SK-N-SH (cell line): ENCODE measurements around the gene MAP2K5. TPM values are rescaled to one million over a fixed set of nuclear protein-coding genes. Genes with fewer than 3 reads are reported as not detected.

Experiments
- CTCF ChIA-PET: fragments of 300-600, 350-600 bp; formaldehyde crosslinking; extraction: SDS; loops from one replicate; lab custom pipeline; 2021; lab: Yijun Ruan, JAX
- POLR2A ChIA-PET: fragments of 350-600 bp; sonication (Branson Sonifier 250); formaldehyde crosslinking; extraction: SDS; loops from one replicate; lab custom pipeline; 2020; ENCODE audit warnings: antibody characterized with exemption, inconsistent platforms; lab: Yijun Ruan, JAX
- DNase-seq: peaks from one replicate; pipeline ENCODE4 v3.0.0; 2012
- H2AFZ ChIP-seq: fragments of 200-600 bp; sonication (generic); 2 replicates; pipeline ENCODE4 v1.8.1; 2016; ENCODE audit warnings: antibody characterized with exemption, mild to moderate bottlenecking, low read depth
- H3F3A ChIP-seq: fragments of 200-600 bp; sonication (generic); replicated peaks from 2 replicates; pipeline ENCODE3; 2016; ENCODE audit warnings: antibody characterized with exemption, mild to moderate bottlenecking; ENCODE audit not compliant: insufficient read depth
- H3K27ac ChIP-seq, 2 experiments: fragments of 200-500 bp in 1 of 2; fragments of 200-600 bp in 1 of 2; sonication (Bioruptor generic) in 1 of 2; sonication (generic), shearing (Covaris generic) in 1 of 2; 2 replicates each; pipeline versions ENCODE4 v1.5.1 to v1.6.1; 2014 to 2016; ENCODE audit warnings: low read depth in 2 of 2, inconsistent platforms in 1 of 2, low read length in 1 of 2, mild to moderate bottlenecking in 1 of 2, mixed read lengths in 1 of 2
- H3K27me3 ChIP-seq: fragments of 200-600 bp; sonication (generic), shearing (Covaris generic); 2 replicates; pipeline ENCODE4 v1.6.1; 2016; ENCODE audit warnings: mixed run types; ENCODE audit not compliant: insufficient read depth
- H3K36me3 ChIP-seq, 2 experiments: fragments of 200-500 bp in 1 of 2; fragments of 200-600 bp in 1 of 2; sonication (Bioruptor generic) in 1 of 2; sonication (generic) in 1 of 2; replicated peaks in 1 of 2; 2 replicates each; pipeline versions ENCODE3 to v1.5.1; 2014 to 2016; ENCODE audit warnings: low read length in 1 of 2, mild to moderate bottlenecking in 1 of 2; ENCODE audit not compliant: insufficient read depth in 2 of 2, control insufficient read depth in 1 of 2
- H3K4me1 ChIP-seq, 2 experiments: fragments of 200-500 bp in 1 of 2; fragments of 200-600 bp in 1 of 2; sonication (Bioruptor generic) in 1 of 2; sonication (generic), shearing (Covaris generic) in 1 of 2; 2 replicates each; pipeline versions ENCODE4 v1.5.1 to v1.6.1; 2014 to 2016; ENCODE audit warnings: low read depth in 1 of 2, low read length in 1 of 2, mixed run types in 1 of 2; ENCODE audit not compliant: insufficient read depth in 2 of 2, control insufficient read depth in 1 of 2
- H3K4me2 ChIP-seq: fragments of 200-600 bp; sonication (generic), shearing (Covaris generic); 2 replicates; pipeline ENCODE4 v1.6.1; 2017; ENCODE audit warnings: mixed run types
- H3K4me3 ChIP-seq, 2 experiments: fragments of 200-500 bp in 1 of 2; fragments of 200-600 bp in 1 of 2; sonication (Bioruptor generic) in 1 of 2; sonication (generic), shearing (Covaris generic) in 1 of 2; 2 replicates each; pipeline versions ENCODE4 v1.5.1 to v1.8.1; 2014 to 2016; ENCODE audit warnings: low read depth in 2 of 2, inconsistent platforms in 1 of 2, low read length in 1 of 2, mild to moderate bottlenecking in 1 of 2, mixed read lengths in 1 of 2, moderate library complexity in 1 of 2
- H3K79me2 ChIP-seq: fragments of 200-600 bp; sonication (generic); 2 replicates; pipeline ENCODE4 v1.8.1; 2017; ENCODE audit warnings: mild to moderate bottlenecking; ENCODE audit not compliant: insufficient read depth
- H3K9ac ChIP-seq: fragments of 200-600 bp; sonication (generic); 2 replicates; pipeline ENCODE4 v1.6.1; 2017; ENCODE audit warnings: mixed run types
- H3K9me2 ChIP-seq: fragments of 200-600 bp; sonication (generic); 2 replicates; pipeline ENCODE4 v1.6.1; 2017; ENCODE audit warnings: mixed run types
- H3K9me3 ChIP-seq: fragments of 200-600 bp; sonication (generic); 2 replicates; pipeline ENCODE4 v1.6.1; 2017; ENCODE audit warnings: mixed run types, mild to moderate bottlenecking, moderate library complexity
- H4K20me1 ChIP-seq: fragments of 200-600 bp; sonication (generic); 2 replicates; pipeline ENCODE4 v1.6.1; 2017; ENCODE audit warnings: mild to moderate bottlenecking, mixed run types; ENCODE audit not compliant: insufficient read depth
- ELF1 ChIP-seq: IDR thresholded peaks from 2 replicates; pipeline ENCODE4 v1.4.0; 2012
- FOSL2 ChIP-seq: IDR thresholded peaks from 2 replicates; pipeline ENCODE4 v1.4.0; 2012; ENCODE audit warnings: low read depth, mild to moderate bottlenecking, moderate library complexity, borderline replicate concordance
- FOXJ3 ChIP-seq: sonication (generic); formaldehyde crosslinking; IDR thresholded peaks from 2 replicates; pipeline ENCODE4 v1.5.1; 2020; ENCODE audit warnings: mild to moderate bottlenecking, missing genetic modification reagents
- GABPA ChIP-seq: IDR thresholded peaks from 2 replicates; pipeline ENCODE4 v1.4.0; 2012; ENCODE audit warnings: low read depth, mild to moderate bottlenecking
- JUND ChIP-seq: IDR thresholded peaks from 2 replicates; pipeline ENCODE4 v1.4.0; 2012
- RXRA ChIP-seq: IDR thresholded peaks from 2 replicates; pipeline ENCODE4 v1.4.0; 2012; ENCODE audit warnings: low read depth, mild to moderate bottlenecking, borderline replicate concordance
- TEAD4 ChIP-seq: IDR thresholded peaks from 2 replicates; pipeline ENCODE4 v1.4.0; 2012; ENCODE audit warnings: mild to moderate bottlenecking, borderline replicate concordance; ENCODE audit not compliant: insufficient read depth
- whole genome bisulfite sequencing: methylation state at CpG from one replicate; pipeline ENCODE4 v1.1.6; 2017; ENCODE audit warnings: low lambda C conversion rate; 5-methylcytosine and 5-hydroxymethylcytosine counted together
- polyA plus RNA-seq, 3 experiments: library from polyadenylated mRNA; depleted of rRNA; stranded (reverse); fragments of >200 nt; gene quantifications; 2 replicates each; pipeline ENCODE4 v1.2.3, GENCODE V29; 2012
- TF ChIP-seq, protein P1 (sequence below): IDR thresholded peaks from 2 replicates; pipeline ENCODE4 v1.4.0; 2012; ENCODE audit warnings: low read depth, borderline replicate concordance
- TF ChIP-seq, protein P2 (sequence below): IDR thresholded peaks from 2 replicates; pipeline ENCODE4 v1.4.0; 2012; ENCODE audit warnings: low read depth, borderline replicate concordance
- TF ChIP-seq, protein P3 (sequence below): IDR thresholded peaks from 2 replicates; pipeline ENCODE4 v1.6.1; 2012; ENCODE audit warnings: mild to moderate bottlenecking, low read depth, low read length, moderate library complexity

Gene MAP2K5
- polyA plus RNA-seq, 1 of the 3 experiments (the other 2 are of a cell fraction), result 6.2 TPM

DNA sequence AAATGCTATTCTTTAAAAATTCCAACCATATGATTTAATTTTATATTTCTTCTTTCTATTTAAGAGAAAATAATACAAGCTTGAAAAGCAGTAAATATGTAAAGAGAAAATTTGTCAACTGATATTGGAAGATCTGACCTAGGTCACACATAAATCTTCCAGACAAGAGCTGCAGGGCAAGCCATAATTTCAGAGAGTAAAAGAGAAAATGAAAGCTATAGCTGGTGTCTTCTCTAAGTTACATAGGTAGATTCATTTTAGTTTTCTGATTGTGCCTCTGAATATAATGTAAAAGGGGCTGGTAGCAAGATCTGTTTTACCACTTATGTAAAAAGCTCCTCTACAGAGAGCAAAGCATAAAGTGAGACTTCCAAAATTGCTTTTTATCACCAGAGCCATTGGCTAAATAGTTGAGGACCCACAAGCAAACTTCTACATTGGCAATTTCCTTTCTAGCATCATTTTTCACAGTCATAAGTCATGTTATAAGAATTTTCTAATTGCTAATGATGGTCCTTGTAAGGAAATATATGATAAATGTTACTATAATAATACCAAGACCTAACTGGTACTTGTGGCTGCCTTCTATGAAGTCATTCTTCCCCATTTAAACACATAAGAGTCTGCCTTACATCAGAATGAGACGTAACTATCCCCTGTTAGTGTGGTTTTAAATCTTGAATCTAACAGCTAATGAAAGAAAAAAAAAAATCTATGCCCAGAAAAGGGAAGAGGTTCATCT lies 202.0 kb downstream of the MAP2K5 start (continued):
- TF ChIP-seq, protein P1, sequence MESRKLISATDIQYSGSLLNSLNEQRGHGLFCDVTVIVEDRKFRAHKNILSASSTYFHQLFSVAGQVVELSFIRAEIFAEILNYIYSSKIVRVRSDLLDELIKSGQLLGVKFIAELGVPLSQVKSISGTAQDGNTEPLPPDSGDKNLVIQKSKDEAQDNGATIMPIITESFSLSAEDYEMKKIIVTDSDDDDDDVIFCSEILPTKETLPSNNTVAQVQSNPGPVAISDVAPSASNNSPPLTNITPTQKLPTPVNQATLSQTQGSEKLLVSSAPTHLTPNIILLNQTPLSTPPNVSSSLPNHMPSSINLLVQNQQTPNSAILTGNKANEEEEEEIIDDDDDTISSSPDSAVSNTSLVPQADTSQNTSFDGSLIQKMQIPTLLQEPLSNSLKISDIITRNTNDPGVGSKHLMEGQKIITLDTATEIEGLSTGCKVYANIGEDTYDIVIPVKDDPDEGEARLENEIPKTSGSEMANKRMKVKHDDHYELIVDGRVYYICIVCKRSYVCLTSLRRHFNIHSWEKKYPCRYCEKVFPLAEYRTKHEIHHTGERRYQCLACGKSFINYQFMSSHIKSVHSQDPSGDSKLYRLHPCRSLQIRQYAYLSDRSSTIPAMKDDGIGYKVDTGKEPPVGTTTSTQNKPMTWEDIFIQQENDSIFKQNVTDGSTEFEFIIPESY, result no peak
- TF ChIP-seq TEAD4, result no peak
- TF ChIP-seq GABPA, result no peak
- no peak for TF ChIP-seq ELF1
- TF ChIP-seq, all 33 proteins: peak for 0

DNA sequence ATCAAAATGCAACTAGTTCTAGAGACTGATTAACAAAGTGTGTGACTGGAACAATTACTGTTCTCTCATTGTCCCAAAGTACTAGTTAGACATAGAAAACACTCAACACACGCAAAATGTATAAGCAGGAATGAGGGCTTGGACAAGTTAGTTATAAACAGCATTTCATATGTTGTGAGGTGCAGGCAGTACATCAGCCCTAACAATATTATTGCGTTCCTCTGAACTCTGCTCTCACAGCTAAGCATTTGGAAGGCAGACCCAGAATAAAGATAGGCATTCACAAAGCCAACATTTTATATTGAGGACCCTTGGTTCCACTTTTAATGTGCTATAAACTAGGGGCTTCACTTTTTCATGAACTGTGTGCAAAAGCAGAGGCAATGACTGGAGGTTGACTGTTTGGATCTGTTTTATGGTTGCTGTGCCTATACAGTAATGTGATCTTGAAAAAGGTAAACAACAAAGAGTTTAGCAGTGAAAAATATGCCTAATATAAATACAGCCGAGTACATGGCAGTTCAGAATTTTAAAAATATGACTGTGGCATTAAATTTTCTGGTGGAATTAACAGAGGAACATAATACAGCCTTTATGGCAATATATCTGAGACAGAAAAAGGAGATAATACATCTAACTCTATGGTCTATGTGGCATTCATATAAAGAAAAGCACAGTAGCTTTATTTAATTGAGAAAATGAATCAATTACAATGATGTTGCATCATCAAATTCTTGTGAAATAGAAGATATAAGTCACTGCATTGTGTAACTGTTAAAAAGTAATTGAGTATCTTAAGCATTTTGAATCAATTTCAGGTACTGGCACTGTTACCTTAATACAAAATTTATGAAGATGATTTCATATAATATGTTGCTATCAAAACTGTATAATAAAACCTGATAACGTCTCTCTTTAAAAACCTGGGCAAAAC lies 202.8 kb downstream of the MAP2K5 start:
- Histone ChIP-seq H3K9ac (no peak overlapping the region), H3K9me3 (no peaks in the 10 kb centered on the region), H4K20me1 (no peaks in the 10 kb centered on the region), H3K9me2 (no peaks in the 10 kb centered on the region), H3K79me2 (no peaks in the 10 kb centered on the region), H3K27me3 (no peaks in the 10 kb centered on the region), H2AFZ (no peak overlapping the region), H3K4me1 (peaks cover 0 to 2% of the 10 kb centered on the region in 2 experiments; a peak in 2 of 4 replicates), H3K4me2 (no peak overlapping the region), H3K4me3 (no peak overlapping the region), H3K27ac (no peak overlapping the region)
- ChIA-PET CTCF (no interaction called here), POLR2A (no interaction called here)
- DNase-seq, result no peak
- WGBS, result 96% methylated on average over 4 of the region's 4 CpGs
- TF ChIP-seq, protein P2, sequence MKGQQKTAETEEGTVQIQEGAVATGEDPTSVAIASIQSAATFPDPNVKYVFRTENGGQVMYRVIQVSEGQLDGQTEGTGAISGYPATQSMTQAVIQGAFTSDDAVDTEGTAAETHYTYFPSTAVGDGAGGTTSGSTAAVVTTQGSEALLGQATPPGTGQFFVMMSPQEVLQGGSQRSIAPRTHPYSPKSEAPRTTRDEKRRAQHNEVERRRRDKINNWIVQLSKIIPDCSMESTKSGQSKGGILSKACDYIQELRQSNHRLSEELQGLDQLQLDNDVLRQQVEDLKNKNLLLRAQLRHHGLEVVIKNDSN, result no peak
- TF ChIP-seq JUND (no peak), RXRA (no peak), FOSL2 (no peak), ELF1 (no peak), FOXJ3 (CRISPR knock-in tag) (no peak), GABPA (no peak)
- TF ChIP-seq, protein P1, result no peak
- TF ChIP-seq, protein P3, sequence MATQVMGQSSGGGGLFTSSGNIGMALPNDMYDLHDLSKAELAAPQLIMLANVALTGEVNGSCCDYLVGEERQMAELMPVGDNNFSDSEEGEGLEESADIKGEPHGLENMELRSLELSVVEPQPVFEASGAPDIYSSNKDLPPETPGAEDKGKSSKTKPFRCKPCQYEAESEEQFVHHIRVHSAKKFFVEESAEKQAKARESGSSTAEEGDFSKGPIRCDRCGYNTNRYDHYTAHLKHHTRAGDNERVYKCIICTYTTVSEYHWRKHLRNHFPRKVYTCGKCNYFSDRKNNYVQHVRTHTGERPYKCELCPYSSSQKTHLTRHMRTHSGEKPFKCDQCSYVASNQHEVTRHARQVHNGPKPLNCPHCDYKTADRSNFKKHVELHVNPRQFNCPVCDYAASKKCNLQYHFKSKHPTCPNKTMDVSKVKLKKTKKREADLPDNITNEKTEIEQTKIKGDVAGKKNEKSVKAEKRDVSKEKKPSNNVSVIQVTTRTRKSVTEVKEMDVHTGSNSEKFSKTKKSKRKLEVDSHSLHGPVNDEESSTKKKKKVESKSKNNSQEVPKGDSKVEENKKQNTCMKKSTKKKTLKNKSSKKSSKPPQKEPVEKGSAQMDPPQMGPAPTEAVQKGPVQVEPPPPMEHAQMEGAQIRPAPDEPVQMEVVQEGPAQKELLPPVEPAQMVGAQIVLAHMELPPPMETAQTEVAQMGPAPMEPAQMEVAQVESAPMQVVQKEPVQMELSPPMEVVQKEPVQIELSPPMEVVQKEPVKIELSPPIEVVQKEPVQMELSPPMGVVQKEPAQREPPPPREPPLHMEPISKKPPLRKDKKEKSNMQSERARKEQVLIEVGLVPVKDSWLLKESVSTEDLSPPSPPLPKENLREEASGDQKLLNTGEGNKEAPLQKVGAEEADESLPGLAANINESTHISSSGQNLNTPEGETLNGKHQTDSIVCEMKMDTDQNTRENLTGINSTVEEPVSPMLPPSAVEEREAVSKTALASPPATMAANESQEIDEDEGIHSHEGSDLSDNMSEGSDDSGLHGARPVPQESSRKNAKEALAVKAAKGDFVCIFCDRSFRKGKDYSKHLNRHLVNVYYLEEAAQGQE, result no peak
- TF ChIP-seq, all 33 proteins: peak for 0
- Histone ChIP-seq H3F3A (no peaks in the 10 kb centered on the region), H3K36me3 (peaks cover 0 to 8% of the 10 kb centered on the region in 2 experiments)
